HG02938 (cell line): Measurements from ENCODE around the gene PSMA2.

Source experiments
- ATAC-seq: cut with Tn5 transposase; IDR thresholded peaks from one replicate; pipeline ENCODE4 v1.9.1; 2021; ENCODE audit warnings: mild to moderate bottlenecking, moderate library complexity; ENCODE audit not compliant: unreplicated experiment

PSMA2 gene

GRCh38 chr7:42931834-42932651 is at the start of gene PSMA2, which contains the start of gene MRPL32:
Gene PSMA2, minus strand, starts transcription at chr7:42932174. Its CDS starts 16 bp downstream, at chr7:42932158.
Gene MRPL32, plus strand, starts transcription at chr7:42932376. Its CDS starts 11 bp downstream, at chr7:42932387.
- ATAC-seq = peak; percentile 100

GRCh38 chr7:42981601-42982000 is 49.6 kb upstream of the PSMA2 start:
- no peak for ATAC-seq

- no peak for ATAC-seq
Observed at GRCh38 chr7:42980514-42980913, 48.5 kb upstream of the PSMA2 start.

- no peak for ATAC-seq
Observed at GRCh38 chr7:42980084-42980483, 48.1 kb upstream of the PSMA2 start.

GRCh38 chr7:42978496-42978895 is 46.5 kb upstream of the PSMA2 start:
- no peak for ATAC-seq

GRCh38 chr7:42976371-42976770 is 44.4 kb upstream of the PSMA2 start:
- no peak for ATAC-seq

- ATAC-seq = no peak
Observed at GRCh38 chr7:42972699-42973500, 40.9 kb upstream of the PSMA2 start.

- no peak for ATAC-seq
Observed at GRCh38 chr7:42967391-42967790, 35.4 kb upstream of the PSMA2 start.

GRCh38 chr7:42964849-42965805 is 33.2 kb upstream of the PSMA2 start:
- ATAC-seq = no peak

- no peak for ATAC-seq
Observed at GRCh38 chr7:42964293-42964692, 32.3 kb upstream of the PSMA2 start.

- ATAC-seq = no peak
Observed at GRCh38 chr7:42961170-42961569, 29.2 kb upstream of the PSMA2 start.

- no peak for ATAC-seq
Observed at GRCh38 chr7:42960762-42961161, 28.8 kb upstream of the PSMA2 start.

- ATAC-seq = no peak
Observed at GRCh38 chr7:42959549-42959948, 27.6 kb upstream of the PSMA2 start.

- no peak for ATAC-seq
Observed at GRCh38 chr7:42956062-42956461, 24.1 kb upstream of the PSMA2 start.

GRCh38 chr7:42953994-42954393 is 22.0 kb upstream of the PSMA2 start:
- no peak for ATAC-seq

GRCh38 chr7:42952328-42952727 is 20.4 kb upstream of the PSMA2 start:
- ATAC-seq = no peak

GRCh38 chr7:42950417-42950816 is 18.4 kb upstream of the PSMA2 start:
- no peak for ATAC-seq

GRCh38 chr7:42947521-42947920 is 15.5 kb upstream of the PSMA2 start:
- no peak for ATAC-seq

GRCh38 chr7:42946627-42946950 is 14.6 kb upstream of the PSMA2 start:
- no peak for ATAC-seq

- ATAC-seq = peak; percentile 60
Observed at GRCh38 chr7:42945821-42946626, 14.1 kb upstream of the PSMA2 start.
